HL-60/S4 treated with phorbol 12-myristate 13-acetate at 8.2 ng/mL for 4 days and 3 days (cell line): Measurements from ENCODE around the gene TBPL2.
"Not testable (repeated sequence)": the region's sequence is repeated elsewhere in the genome, so short reads cannot be mapped to it uniquely, and the experiment has no call there.

ENCODE experiments used
- in situ Hi-C: fragments of 300-500 bp; cut with MboI; formaldehyde crosslinking; loops from 2 replicates; pipeline ENCODE4 v1.15.0; 2022; ENCODE audit warnings: low sequenced_read_pairs

The TBPL2 gene

GRCh38 chr14:55404173-55404854 is 36.1 kb downstream of the TBPL2 start:
- in situ Hi-C loops, result no loop called here

- in situ Hi-C loops, result no loop called here
Observed at GRCh38 chr14:55401751-55402150, 38.7 kb downstream of the TBPL2 start.

DNA sequence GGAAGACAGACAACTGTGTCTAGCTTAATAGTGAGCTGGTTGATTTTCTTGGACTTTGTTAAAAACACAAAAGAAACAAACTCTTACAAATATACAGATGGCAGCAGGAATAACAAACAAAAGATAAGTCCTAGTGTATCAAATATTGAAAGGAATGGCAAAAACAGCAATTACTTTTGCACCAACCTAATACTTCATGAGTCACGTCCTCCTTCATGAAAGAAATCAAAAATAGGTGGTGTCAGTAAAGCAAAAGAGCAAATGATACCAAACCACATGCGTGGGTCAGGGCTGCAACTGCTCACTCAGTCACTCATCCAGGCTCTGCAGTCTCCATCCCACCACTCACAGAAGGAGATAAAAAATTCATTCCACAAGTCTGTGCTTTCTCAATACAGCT is 40.6 kb downstream of the TBPL2 start:
- in situ Hi-C loops, result no loop called here

DNA sequence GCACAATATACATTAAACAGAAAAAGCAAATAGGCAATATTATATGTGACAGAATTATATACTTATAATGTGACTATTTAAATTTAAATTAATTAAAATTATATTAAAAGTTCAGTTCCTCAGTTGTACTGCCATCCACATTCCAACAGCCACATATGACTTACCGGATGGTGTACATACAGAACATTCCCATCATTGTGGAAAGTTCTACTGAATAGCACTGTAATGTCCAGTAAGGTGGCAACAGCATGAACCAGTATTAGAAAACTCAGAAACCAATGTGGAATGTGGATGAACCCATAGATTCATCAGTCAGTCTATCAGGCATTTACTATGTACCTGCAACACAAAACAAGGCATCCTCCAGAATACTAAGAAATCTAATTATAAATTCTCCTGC is 41.2 kb downstream of the TBPL2 start:
- in situ Hi-C loops, result no loop called here

GRCh38 chr14:55398679-55399078 is 41.7 kb downstream of the TBPL2 start:
- in situ Hi-C loops, result no loop called here

DNA sequence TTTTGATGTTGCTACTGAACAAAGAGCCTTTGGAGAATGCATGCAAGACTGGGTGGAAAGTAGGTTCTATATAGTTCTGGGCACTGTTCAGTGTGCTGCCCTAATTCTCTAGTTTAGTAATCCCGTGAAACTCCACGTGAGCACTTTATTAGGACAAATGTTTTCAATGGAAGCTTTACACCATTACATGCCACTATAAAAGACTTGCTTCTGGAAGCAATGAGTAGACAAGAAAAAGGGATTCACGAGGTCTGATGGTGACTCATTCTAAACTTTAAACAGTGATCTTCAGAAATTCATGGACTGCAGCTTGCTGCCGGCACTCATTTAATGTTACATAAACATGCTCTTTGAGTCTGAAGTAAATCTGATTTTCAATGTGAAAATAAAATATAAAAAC is 51.1 kb downstream of the TBPL2 start:
- in situ Hi-C loops, result no loop called here

DNA sequence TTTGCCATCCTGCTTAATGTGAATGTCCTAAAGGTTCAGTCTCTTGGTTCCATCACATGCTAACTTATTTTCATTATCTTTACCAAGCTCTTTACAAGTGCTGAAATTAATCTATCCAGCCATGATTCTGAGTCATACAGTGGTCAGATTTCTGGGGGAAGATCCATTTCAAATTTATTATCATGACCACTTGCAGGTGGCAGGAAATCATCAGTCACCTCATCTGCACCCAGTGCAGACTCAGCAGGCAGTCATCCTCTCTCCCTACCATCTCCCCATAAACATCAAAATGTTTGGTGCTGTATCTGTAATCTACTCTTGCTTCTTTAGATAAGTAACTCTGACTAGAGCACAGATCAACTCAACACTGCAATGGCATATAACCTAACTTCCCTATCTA is 52.3 kb downstream of the TBPL2 start:
- in situ Hi-C loops, result no loop called here

DNA sequence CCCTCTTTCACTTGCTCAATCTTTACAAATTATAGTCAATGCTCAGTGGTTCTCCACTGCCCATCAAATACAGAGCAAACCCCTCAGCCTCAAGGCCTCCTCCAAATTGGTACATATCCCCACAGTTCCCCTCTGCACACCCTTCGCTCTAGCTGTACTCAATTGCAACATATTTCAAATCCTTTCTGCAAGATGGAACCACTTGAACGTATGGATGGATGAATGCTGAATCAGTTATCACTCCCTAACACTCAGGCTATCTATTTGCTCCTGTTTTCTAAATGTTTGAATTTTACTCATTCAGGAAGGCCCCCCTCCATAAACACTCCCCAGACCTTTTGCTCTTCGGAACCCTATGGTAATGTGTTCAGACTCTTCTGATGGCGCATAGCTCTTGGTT is 53.3 kb downstream of the TBPL2 start:
- in situ Hi-C loops, result no loop called here

DNA sequence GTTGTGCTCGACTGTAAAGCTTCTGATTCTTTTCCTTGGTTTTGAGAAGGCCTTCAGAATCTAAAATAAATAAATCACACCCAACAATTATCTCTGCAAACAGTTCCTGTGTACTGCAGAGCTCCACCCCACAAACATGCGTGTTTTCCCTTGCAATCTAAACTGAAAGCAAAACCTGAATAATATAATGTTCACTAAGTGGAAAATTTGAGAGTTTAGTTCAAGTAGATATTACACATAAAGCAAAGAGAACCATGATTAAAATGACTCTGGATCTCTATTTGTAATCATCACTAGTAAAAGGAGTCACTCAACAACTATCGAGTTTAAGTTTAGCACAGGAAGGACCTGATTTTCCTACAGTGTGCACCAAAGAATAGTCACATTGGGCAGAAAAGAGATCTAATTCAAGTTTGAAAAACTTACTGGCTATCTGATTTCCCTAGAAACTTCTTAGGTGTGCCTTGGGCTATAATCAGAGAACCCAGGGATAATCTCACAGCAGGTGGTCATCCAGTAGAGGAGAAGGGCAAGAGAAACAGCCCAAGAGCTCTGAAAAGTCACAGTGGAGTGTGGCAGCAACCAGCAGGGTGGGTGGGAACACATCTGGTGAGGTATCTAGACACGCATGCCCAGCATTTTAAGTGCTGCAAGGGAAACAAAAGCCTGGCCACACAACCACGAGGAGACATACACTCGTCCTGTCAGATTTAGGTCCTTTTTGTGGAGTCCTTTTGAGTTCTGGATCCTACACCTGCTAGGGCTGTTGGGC is 54.2 kb downstream of the TBPL2 start:
- in situ Hi-C loops, result no loop called here

DNA sequence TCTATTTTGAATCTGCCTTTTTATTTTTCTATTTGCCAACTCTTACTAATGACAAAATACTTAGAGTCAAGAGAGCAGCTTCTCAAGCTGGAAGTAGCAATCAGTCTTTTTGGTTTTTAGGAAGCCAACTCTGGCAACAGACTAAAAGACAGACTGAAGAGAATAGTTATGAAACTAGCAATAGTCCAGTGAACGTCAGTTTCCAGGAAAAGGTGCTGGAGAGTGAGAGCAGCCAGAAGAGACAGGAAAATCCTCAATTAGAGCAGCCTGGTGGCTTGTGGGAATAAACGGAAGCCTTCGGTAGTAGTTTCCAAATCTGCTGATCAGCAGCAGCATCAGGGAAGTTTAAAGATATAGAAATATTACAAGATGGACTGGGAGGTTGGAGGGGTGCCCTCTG is 55.9 kb downstream of the TBPL2 start:
- in situ Hi-C loops, result no loop called here

- in situ Hi-C loops, result no loop called here
Observed at GRCh38 chr14:55383541-55384140, 56.8 kb downstream of the TBPL2 start.

DNA sequence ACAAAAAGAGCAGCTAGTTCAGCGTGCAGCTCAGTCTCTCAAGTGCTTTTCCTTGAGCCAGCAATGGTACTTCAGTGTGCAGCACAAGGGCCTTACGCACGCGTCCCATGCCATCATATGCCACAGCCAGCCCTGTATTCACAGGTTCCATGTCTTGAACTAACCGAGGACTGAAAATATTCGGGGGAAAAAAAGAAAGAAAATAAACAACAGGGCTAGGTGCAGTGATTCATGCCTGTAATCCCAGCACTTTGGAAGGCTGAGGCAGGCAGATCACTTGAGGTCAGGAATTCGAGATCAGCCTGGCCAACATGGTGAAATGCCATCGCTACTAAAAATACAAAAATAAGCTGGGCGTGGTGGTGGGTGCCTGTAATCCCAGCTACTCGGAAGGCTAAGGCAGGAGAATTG is 57.4 kb downstream of the TBPL2 start:
- in situ Hi-C loops, result not testable (repeated sequence)

DNA sequence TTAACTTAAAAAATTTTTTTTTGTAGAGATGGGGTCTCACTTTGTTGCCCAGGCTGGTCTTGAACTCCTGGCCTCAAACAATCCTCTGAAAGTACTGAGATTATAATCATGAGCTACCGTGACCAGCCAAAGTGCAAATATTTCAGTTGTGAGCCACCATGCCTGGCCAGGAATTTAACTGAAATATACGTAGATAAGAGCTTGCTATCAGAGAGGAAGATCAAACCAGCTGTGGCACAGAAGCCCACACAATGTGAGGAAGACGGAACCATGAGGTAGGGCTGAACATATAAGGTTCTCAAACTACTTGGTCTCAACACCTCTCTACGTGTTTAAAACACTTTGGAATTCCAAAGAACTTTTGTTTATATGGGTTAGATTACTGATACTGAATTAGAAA is 57.9 kb downstream of the TBPL2 start:
- in situ Hi-C loops, result no loop called here

DNA sequence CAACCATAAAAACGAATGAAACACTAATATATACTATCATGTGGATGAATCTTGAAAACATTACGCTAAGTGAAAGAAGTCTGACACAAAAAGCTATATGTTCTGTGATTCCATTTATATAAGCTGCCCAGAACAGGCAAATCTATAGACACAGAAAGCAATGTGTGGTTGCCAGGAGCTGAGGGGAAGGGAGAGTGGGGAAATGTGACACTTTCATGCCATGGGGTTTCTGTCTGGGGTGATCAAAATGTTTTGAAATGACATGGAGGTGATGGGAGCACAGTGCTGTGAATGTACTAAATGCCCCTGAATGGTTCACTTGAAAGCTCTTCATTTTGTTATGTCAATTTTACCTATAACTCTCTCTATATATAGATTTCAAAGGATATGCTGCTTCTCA is 58.9 kb downstream of the TBPL2 start:
- in situ Hi-C loops, result no loop called here

DNA sequence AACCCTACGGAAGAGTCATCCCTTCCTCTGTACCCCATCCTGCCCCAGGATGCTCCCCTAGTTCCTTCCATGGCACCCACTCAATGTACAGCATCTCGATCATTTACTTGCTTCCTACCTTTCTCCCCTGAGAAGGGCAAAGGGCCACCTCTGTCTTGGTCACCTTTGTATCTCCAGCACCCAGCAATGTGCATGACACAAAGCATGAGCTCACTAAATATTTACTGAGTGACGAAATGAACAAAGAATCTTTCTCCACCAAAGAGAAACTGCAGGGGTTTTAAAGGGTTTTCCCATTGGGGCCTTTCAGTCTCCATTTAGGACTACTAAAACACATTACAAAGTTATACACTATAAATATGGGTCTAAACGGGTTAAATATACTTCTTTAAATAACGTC is 59.4 kb downstream of the TBPL2 start:
- in situ Hi-C loops, result no loop called here

- in situ Hi-C loops, result no loop called here
Observed at GRCh38 chr14:55377236-55377635, 63.2 kb downstream of the TBPL2 start.

- in situ Hi-C loops, result no loop called here
Observed at GRCh38 chr14:55374771-55375170, 65.6 kb downstream of the TBPL2 start.

DNA sequence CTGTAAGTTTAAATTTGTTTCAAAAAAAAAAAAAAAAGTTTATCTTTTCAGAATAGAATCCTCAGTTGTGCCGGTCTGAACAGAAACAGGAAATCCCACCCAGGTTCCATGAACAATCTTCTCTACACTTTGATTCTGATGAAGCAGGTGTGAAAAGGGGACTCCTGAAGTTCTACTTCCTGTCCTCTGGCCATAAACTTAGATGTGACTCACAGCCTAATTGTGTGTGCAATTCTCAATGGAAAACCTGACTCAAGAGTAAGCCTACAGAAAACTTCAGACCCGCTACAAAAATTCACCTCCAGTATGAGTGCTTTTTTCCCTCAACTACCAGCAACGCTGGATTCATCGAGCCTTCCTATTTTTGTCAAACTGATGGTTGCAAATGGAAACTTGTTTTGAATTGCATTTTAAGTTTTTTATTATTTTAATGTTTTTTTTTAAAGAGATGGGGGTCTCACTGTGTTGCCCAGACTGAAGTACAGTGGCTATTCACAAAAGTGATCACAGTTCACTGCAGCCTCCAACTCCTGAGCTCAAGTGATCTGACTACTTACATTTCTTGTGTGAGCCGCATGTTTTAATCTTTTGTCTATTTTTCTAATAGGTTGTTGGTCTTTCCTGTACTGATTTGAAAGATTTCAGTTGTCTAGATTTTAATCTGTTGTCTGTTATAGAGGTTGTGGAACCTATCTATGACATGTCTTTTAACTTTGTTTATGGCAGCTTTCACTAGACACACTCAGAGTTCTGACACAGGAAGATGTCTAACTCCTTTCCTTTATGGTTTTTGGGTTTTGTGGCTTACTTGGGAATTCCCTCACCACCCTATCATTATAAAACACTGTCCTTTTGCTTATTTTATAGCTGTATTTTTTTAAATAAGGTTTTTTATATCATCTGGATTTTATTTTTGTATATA is 66.4 kb downstream of the TBPL2 start:
- in situ Hi-C loops, result no loop called here

- in situ Hi-C loops, result no loop called here
Observed at GRCh38 chr14:55372825-55373224, 67.6 kb downstream of the TBPL2 start.

DNA sequence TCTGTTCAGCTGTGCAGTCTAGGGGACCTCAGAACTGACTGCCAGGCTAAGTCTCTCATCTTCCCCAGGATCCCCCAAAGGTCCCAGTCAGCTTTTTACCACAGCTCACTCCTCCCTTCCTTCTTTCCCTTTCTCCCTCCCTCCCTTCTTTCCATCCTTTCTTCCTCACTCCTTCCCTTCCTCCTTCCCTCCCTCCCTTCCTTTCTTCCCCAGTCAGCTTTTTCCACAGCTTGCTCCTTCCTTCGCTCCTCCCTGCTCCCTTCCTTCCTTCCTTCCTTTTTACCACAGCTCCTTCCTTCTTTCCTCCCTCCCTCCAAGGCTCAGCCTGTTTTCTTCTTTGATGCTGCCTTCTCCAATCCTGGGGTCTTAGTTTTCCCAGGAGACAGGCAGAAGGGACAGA is 68.0 kb downstream of the TBPL2 start:
- in situ Hi-C loops, result no loop called here

DNA sequence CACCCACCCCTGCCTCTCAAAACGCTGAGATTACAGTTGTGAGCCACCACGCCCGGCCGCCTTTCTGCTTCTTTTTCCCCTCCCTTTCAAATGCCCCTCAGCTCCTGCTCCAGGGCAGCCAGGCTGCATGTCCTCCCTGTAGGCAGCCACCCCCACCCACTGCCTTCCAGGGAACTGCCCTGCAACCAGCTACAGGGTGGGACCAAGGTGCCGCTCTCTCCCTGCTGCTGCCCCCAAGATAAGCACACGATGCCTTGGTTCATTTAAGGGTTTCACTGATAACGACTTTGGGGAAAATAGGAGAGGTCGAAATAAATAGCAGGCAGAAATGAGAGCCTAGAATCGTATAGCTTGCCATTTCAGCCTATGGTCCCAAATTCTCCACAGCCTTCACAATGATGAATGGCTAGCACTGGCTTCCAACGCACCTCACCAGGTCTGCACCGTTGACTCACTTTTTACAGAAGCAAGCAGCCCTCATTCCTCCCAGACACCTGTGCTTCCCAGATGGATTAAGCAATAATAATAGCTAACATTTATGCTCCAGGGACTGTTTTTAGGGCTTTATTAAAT is 69.4 kb downstream of the TBPL2 start:
- in situ Hi-C loops, result no loop called here
